Measurements from ENCODE around the gene RBL2.

GRCh38 chr16:53515811-53516210 is 81.5 kb downstream of the RBL2 start:
- TF ChIP-seq CTCF (IDR thresholded peaks at IDR 0.05 in 2 of 3, conservative IDR thresholded peaks at IDR 0.05 in 1 of 3; ENCODE audit: borderline replicate concordance in 1 of 3, insufficient read depth in 1 of 3, low read depth in 2 of 3, low read length in 2 of 3) (no peak), REST (IDR thresholded peaks at IDR 0.05; ENCODE audit: low read depth) (no peak), POLR2AphosphoS5 (IDR thresholded peaks at IDR 0.05; ENCODE audit: low read depth, low read length) (no peak), POLR2A (IDR thresholded peaks at IDR 0.05; ENCODE audit: borderline replicate concordance, extremely low read depth, insufficient read depth, insufficient read length) (no peak), SP1 (IDR thresholded peaks at IDR 0.05; ENCODE audit: low read depth) (no peak), ZBTB33 (IDR thresholded peaks at IDR 0.05; ENCODE audit: extremely low read depth, insufficient replicate concordance, low read length) (no peak), RAD21 (IDR thresholded peaks at IDR 0.05; ENCODE audit: low read depth) (no peak), CEBPB (IDR thresholded peaks at IDR 0.05; ENCODE audit: low read depth) (no peak), EZH2 (IDR thresholded peaks at IDR 0.05) (no peak)
